Measurements from ENCODE around the gene RPL39L.
"Not testable (repeated sequence)": the region's sequence is repeated elsewhere in the genome, so short reads cannot be mapped to it uniquely, and the experiment has no call there.

The RPL39L gene

DNA sequence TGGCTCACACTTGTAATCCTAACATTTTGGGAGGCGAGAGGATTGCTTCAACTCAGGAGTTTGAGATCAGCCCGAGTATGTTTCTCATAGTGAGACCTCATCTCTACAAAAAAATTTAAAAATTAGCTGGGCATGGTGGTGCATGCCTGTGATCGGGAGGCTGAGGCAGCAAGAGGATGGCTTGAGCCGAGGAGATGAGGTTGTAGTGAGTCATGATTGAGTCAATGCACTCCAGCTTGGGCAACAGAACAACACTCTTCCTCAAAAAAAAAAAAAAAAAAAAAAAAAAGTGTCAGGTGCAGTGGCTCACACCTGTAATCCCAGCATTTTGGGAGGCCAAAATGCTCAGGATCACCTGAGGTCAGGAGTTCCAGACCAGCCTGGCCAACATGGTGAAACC lies 2.4 kb downstream of the RPL39L start:
- no peak for DNase-seq

DNA sequence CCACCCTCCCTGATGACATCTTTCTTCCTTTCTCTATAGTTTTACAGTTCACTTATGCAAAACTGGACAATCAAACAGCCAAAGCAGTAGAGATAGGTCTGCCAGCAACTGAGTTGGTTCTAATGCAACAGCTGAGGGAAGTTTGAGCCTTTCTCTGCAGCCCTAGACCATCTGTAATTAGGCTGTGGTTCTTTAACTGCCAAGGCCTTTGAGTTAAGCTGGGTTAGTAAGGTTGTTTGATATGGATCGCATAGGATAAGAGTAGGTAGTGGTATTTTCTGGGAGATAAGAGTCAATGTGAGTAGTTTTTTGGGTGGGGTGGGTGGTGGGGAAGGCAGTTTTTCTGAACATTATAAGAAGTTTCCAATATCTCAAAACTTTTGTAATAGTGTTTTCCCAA lies 3.0 kb downstream of the RPL39L start:
- DNase-seq: no peak

DNA sequence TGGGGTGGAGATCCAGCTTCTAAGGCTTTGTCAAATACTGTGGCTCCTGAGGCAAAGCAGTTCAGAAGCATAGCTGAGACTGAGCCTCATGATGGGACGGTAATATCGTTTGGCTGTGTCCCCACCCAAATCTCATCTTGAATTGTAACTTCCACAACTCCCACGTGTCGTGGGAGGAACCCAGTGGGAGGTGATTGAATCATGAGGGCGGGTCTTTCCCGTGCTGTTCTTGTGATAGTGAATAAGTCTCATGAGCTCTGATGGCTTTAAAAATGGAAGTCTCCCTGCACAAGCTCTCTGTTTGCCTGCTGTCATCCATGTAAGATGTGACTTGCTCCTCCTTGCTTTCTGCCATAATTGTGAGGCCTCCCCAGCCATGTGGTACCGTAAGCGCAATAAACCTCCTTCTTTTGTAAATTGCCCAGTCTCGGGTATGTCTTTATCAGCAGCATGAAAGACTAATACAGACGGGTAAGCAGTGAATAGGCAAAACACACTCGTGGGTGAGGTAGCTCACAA lies 4.1 kb downstream of the RPL39L start:
- not testable (repeated sequence) for DNase-seq

DNA sequence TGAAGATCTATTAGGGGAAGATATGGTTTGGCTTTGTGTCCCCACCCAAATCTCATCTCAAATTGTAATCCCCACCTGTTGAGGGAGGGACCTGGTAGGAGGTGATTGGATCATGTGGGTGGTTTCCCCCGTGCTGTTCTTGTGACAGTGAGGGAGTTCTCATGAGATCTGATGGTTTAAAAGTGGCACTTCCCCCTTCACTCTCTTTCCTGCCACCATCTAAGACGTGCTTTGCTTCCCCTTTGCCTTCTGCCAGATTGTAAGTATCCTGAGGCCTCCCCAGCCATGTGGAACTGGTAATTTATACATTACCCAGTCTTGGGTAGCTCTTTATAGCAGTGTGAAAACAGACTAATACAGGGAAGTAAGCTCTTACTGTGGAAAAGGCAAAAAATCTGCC lies 6.1 kb downstream of the RPL39L start:
- DNase-seq: peak in 1 of 2 donors; percentile 19

- DNase-seq: no peak
Measured at GRCh38 chr3:187132666-187133065, 6.6 kb downstream of the RPL39L start.

DNA sequence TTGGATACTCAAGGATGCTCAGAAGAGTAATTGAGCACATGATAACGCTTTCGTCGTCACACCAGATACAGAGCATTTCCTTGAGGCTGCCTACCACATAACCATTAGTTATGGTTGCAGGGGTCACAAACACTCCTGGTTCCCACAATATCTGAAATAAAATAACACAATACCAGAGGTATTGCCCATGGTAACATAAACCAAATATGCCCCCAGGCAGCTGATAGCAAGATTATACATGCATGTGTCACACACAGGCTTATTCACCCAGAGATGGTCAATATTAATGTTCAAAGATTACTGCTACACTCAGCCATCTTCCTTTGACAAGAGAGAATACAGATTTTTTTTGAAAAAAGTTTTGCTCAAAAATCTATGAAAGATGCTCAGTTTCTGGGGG lies 7.3 kb downstream of the RPL39L start:
- DNase-seq: no peak

DNA sequence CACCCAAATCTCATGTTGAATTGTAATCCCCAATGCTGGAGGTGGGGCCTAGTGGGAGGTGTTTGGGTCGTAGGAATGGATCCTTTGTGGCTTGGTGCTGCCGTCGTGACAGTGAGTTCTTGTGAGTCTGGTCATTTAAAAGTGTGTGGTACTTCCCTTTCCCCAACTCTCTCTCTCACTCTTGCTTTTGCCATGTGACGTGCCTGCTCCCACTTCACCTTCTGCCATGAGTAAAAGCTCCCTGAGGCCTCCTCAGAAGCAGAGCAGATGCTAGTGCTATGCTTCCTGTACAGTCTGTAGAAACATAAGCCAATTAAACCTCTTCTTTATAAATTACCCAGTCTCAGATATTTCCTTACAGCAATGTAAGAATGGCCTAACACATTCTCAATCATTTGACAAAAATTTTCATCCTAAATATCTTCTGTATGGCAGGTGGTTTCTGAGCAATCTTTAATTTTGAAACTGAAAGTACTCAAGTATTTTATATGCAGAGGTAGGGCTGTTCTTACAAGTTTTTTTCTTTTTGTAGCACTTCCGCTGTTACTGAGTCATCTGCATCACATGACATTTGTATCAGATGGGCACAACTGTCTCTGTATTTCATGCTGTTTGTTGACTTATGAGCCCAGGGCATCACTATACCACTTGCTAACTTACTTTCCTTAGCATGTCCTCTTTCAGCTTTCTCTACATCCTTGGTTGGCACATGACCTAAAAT lies 8.8 kb downstream of the RPL39L start:
- peak; percentile 50 to 84 for DNase-seq

- DNase-seq: no peak
Measured at GRCh38 chr3:187125319-187126031, 13.8 kb downstream of the RPL39L start.

DNA sequence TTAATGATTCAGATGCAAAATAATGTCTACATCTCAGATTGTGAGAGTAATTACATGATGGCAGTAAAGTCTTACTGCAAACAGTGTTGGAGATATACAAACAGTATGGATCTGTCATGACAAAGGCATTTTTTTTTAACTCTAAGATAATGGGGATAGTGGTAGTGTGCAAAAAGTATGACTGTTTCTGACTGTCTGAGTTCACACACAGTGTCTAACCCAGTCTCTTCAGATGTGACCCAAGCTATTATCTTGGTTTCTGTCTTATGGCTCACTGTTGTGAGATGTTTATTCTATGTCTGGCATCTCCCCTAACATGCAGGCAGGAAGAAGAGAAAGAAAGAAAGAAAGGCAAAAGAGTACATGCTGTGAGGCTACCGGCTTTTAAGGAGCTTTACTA lies 17.0 kb downstream of the RPL39L start:
- DNase-seq: no peak

DNA sequence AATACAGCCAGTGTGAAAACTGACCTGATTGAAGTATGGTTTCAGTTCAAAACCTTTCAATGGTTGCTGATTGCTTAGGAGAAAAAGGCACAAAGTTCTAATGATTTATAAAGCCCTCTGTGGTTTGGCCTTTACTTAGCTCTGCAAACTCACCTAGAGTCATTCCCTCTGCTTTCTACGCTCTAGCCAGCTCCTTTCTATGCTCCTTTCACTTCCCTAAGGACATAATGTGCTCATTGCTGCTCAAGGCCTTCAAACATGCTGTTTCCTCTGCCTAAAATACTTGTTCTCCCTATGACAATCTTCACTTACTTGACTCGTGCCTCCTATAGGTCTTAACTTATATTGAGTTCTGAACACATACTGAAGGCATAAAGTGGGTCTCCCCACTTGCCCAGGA lies 19.0 kb downstream of the RPL39L start:
- no peak for DNase-seq

DNA sequence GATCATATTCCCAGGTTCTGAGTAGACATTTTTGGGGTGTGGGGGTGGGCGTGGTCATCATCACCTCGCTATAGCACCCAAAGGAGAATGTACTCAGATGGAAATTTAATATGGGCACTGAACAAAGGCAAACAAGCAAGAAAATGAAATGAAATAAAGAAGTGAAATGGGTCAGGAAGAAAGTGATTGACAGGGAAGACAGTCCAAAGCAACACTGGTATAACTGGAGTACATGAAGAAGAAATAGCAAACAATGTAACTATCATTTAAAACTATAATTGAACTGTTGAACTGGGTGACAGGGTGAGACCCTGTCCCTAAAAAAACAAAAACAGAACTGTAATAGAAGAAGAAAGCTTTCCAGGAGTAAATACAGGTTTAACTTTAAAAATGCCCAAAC lies 24.8 kb downstream of the RPL39L start:
- no peak for DNase-seq

- peak in 1 of 2 donors; percentile 58 for DNase-seq
Measured at GRCh38 chr3:187112934-187113793, 26.1 kb downstream of the RPL39L start.

DNA sequence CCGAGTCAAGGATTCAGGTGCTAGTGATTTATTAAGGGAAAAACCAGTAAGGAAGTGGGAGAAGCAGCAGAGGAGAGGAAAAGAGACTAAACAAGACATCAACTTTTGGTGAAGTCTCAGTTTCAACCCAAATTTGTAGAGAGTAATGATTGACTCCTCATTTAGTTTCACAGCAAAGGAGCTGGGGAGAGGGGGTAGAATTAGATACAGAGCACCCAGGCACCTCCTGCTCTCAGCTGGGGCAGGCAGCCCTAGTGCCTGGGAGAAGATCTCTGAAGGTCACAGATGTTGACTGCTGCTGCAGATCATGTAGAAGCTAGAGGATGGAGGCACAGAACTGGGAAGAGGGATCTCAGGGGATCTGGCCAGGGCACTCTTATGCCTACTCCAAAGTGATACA lies 29.1 kb downstream of the RPL39L start:
- DNase-seq: no peak

DNA sequence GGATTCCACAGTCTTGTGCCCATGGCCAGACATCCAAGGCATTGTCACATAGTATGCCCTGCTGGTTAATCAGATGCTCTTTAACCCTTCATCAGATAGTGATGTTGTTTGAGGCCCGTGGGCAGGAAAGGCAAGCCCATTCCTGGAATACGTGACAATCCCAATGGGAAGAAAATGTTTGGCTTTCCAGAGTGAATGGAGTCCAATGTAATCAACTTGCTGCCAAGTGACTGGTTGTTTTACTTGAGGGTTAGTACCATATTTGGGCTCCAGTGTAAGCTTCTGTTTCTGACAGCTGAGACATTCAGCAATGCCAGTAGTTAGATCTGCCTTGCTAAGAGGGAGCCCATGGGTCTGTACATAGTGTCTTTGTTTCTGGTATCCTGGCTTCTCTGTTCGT lies 31.3 kb downstream of the RPL39L start:
- no peak for DNase-seq

DNA sequence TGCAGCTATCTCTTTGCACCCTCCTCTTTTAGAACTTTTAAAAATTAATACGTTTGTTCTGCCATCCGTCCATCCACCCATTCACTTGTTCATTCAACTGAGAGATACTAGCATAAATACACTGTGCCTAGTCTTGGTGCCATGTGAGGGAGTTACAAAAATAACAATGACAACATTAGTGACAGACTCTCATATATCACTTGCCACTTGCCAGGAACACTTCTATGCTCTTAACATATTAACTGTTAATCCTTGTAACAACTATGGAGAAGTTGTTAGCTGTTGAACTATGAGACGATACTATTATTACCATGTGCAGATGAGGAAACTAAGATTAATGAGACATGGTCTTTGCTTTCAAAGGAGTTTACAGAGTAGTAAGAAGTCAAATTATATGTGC lies 33.6 kb downstream of the RPL39L start:
- no peak for DNase-seq

DNA sequence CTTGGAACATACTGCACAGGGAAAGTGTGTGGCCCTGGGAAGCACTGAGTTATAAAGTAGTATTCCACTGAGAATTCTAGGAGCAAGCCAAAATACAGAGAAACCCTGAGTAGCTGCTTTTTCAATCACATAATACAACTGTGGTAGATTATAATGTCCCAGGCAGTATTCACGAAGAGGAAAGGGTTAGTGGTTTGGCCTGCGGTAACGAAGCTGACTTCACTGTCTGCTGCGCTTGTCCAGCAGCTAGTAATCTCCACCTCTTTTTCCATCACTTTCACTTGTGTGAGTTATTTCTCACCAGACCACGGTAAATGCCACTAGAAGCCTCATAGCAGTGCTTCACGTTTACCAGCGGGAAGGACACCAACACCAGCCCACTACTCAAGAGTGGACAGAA lies 34.4 kb downstream of the RPL39L start:
- DNase-seq: no peak

- no peak for DNase-seq
Measured at GRCh38 chr3:187104342-187104741, 35.0 kb downstream of the RPL39L start.

GRCh38 chr3:187103251-187103650 lies 36.0 kb downstream of the RPL39L start:
- DNase-seq: no peak

DNA sequence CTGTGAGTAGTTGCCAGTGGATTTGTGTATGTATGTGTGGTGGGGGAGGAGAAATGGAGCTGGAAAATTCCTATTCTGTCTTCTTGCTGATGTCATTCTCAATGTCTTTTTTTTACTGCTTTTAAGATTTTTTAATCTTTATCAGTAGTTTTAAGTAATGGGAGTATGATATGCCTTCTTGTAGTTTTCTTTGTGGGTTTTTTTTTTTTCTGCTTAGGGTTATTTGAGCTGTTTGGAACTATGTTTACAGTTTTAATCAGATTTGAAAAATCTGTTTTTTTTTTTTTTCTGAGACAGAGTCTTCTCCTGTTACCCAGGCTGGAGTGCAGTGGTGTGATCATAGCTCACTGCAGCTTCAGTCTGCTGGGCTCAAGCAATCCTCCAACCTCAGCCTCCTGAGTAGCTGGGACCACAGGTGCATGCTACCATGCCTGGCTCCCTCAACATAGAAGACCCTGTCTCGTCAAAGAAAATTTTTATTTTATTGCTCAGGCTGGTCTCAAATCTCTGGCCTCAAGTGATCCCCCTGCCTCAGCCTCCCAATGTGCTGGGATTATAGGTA lies 37.1 kb downstream of the RPL39L start:
- no peak for DNase-seq

GRCh38 chr3:187101184-187102072 lies 37.9 kb downstream of the RPL39L start:
- peak; percentile 53 to 63 for DNase-seq

DNA sequence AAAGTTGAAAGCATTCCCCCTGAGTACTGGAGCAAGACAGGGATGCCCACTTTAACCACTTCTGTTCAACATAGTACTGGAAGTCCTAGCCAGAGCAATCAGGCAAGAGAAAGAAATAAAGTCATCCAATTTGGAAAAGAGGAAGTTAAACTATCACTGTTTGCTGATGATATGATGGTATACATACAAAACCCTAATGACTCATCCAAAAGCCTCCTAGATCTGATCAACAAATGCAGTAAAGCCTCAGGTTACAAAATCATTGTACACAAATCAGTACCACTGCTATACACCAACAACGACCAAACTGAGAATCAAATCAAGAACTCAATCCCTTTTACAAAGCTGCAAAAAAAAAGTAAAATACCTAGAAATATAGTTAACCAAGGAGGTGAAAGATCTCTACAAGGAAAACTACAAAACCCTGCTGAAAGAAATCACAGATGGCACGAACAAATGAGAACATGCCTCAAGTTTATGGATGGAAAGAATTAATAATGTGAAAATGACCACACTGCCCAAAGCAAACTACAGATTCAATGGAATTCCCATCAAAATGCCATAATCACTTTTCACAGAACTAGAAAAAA lies 40.3 kb downstream of the RPL39L start:
- no peak for DNase-seq

DNA sequence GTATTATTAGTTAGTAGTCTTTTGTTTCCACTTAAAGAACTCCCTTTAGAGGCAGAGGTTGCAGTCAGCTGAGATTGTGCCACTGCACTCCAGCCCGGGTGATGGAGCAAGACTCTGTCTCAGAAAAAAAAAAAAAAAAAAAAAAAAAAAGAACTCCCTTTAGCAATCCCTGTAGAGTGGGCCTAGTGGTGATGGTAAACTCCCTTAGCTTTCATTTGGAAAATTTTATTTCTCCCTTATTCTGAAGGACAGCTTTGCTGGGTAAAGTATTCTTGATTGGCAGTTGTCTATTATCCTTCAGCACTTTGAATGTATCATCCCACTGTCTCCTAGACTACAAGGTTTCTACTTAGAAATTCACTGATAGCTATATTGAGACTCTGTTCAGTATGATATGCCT lies 46.0 kb downstream of the RPL39L start:
- DNase-seq: no peak
